Gastrocnemius medialis (tissue), 4 donors: Measurements from ENCODE around the gene HCRT. TPM values are rescaled to one million over a fixed set of nuclear protein-coding genes. Genes with fewer than 3 reads are reported as not detected.

Experiments used
- ATAC-seq, 2 donors: fragments of 150-250 bp; one replicate each; pipeline ENCODE4 v1.9.1; 2016
- DNase-seq, 2 donors: peaks; one replicate each; pipeline ENCODE4 v3.0.0-alpha.2; 2019
- H3K27ac ChIP-seq, 4 donors: fragments of 200-600 bp; sonication (generic); 1 replicate in 1 of 4; 2 replicates in 3 of 4; pipeline ENCODE4 v1.5.1; 2016 to 2018; ENCODE audit warnings: mild to moderate bottlenecking in 2 of 4, moderate library complexity in 1 of 4
- H3K27me3 ChIP-seq, 3 donors: fragments of 200-600 bp; sonication (generic) in 2 of 3; 1 replicate in 1 of 3; 2 replicates in 2 of 3; pipeline versions ENCODE4 v1.5.1 to v1.6.0; 2016 to 2019; ENCODE audit warnings: mild to moderate bottlenecking in 1 of 3, moderate library complexity in 1 of 3
- H3K36me3 ChIP-seq, 2 donors: fragments of 200-600 bp; sonication (generic) in 1 of 2; one replicate each; pipeline ENCODE4 v1.5.1; 2017 to 2018
- H3K4me1 ChIP-seq, 2 donors: fragments of 200-600 bp; sonication (generic) in 1 of 2; one replicate each; pipeline ENCODE4 v1.5.1; 2016 to 2017; ENCODE audit warnings: mild to moderate bottlenecking in 2 of 2
- H3K4me3 ChIP-seq, 4 donors: fragments of 200-600 bp; sonication (generic) in 3 of 4; 1 replicate in 1 of 4; 2 replicates in 3 of 4; pipeline ENCODE4 v1.5.1; 2016 to 2019; ENCODE audit warnings: mild to moderate bottlenecking in 2 of 4
- H3K9me3 ChIP-seq, 3 donors: fragments of 200-600 bp; sonication (generic) in 2 of 3; 1 replicate in 1 of 3; 2 replicates in 2 of 3; pipeline ENCODE4 v1.5.1; 2016 to 2019
- POLR2A ChIP-seq, 2 donors: fragments of 450-650 bp; IDR thresholded peaks; one replicate each; pipeline ENCODE4 v1.6.1; 2017; ENCODE audit warnings: antibody characterized with exemption in 2 of 2, mild to moderate bottlenecking in 2 of 2, moderate library complexity in 2 of 2
- in situ Hi-C, 4 donors: fragments of 200-750 bp; cut with MboI; loops; one replicate each; pipeline versions ENCODE4 v1.15.0 to v1.8.0; 2017; ENCODE audit warnings: low sequenced_read_pairs in 4 of 4
- intact Hi-C: fragments of 100-400 bp; cut with DNase I; formaldehyde crosslinking; loops from one replicate; pipeline ENCODE4 v1.15.1; 2023; ENCODE audit warnings: low total_unique reads
- total RNA-seq, 4 donors: library from RNA; depleted of rRNA; stranded (reverse); fragments of >200 nt; gene quantifications; one replicate each; pipeline versions ENCODE4 v1.1.0 to v1.2.3, GENCODE V29; 2016
- TF ChIP-seq, protein P1 (sequence below), 5 experiments: fragments of 450-650 bp in 3 of 5; fragments of 200-600 bp in 2 of 5; sonication (generic) in 2 of 5; IDR thresholded peaks in 4 of 5; conservative IDR thresholded peaks in 1 of 5; 1 replicate in 4 of 5; 2 replicates in 1 of 5; pipeline ENCODE4 v1.5.1; 2016 to 2019; ENCODE audit warnings: antibody characterized with exemption in 5 of 5, mild to moderate bottlenecking in 3 of 5, moderate library complexity in 3 of 5

Gene HCRT
- total RNA-seq, 4 donors from 2014 or later = not detected

DNA sequence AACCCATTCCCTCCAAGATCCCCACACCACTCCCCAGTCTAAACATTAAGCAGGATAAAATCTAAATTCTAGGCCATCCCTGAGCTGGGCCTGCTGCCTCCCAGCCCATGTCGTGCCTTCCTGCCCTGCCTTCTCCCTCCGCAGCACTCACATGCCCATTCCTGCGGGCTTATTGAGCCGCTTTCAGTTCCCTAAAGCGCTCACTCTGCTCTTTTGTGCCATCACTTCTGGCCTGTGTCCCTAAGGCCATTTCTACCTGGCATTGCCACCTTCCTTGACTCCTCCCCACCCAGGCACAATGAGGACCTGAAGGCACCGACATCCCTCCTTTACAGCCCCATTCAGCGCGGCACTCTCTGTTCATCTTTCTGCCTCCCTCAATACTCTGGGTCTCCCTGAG lies 17.4 kb downstream of the HCRT start:
- intact Hi-C loops (no loop called here), in situ Hi-C loops (no loop called here)
- ATAC-seq (no peak), DNase-seq (no peak)
- H3K9me3 ChIP-seq = no peaks in the 10 kb centered on the region
- no peaks in the 10 kb centered on the region for H3K36me3 ChIP-seq
- H3K27ac ChIP-seq = no peak overlapping the region
- H3K4me3 ChIP-seq = no peak overlapping the region
- TF ChIP-seq POLR2A (IDR thresholded peaks at IDR 0.05) = no peak
- TF ChIP-seq, protein P1, sequence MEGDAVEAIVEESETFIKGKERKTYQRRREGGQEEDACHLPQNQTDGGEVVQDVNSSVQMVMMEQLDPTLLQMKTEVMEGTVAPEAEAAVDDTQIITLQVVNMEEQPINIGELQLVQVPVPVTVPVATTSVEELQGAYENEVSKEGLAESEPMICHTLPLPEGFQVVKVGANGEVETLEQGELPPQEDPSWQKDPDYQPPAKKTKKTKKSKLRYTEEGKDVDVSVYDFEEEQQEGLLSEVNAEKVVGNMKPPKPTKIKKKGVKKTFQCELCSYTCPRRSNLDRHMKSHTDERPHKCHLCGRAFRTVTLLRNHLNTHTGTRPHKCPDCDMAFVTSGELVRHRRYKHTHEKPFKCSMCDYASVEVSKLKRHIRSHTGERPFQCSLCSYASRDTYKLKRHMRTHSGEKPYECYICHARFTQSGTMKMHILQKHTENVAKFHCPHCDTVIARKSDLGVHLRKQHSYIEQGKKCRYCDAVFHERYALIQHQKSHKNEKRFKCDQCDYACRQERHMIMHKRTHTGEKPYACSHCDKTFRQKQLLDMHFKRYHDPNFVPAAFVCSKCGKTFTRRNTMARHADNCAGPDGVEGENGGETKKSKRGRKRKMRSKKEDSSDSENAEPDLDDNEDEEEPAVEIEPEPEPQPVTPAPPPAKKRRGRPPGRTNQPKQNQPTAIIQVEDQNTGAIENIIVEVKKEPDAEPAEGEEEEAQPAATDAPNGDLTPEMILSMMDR (IDR thresholded peaks at IDR 0.05 in 4 of 5, conservative IDR thresholded peaks at IDR 0.05 in 1 of 5) = no peak
- no peaks in the 10 kb centered on the region for H3K4me1 ChIP-seq
- H3K27me3 ChIP-seq = no peaks in the 10 kb centered on the region

DNA sequence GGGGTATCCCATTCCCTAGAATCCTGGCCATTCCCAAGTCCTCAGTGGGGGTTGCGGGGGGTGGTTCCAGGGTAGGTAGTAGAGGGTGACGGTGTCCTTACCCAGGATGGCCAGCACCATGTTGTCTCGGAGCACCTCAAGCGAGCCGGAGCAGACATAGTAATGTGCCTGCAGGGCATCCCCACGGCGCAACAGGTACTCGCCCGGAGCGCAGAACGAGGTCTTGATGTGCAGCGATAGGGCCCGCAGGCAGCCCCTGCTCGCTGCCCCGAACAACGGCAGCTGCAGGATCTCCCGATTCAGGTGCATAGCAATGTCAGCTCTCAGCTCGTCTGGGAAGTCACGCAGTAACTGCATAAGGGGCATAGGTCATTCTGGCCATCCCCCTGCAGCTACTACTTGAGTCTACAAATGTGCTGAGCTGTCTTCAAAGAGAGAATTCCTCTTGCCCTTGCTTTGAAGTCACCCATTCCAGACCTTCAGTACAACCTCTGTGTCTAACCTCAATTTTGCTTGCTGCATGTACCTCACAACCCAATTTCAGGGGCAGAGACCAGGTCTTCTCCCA lies 19.0 kb downstream of the HCRT start:
- no peaks in the 10 kb centered on the region for H3K9me3 ChIP-seq
- H3K36me3 ChIP-seq = no peaks in the 10 kb centered on the region
- no peak overlapping the region for H3K27ac ChIP-seq
- intact Hi-C loops (no loop called here), in situ Hi-C loops (no loop called here)
- H3K4me3 ChIP-seq = no peak overlapping the region
- H3K4me1 ChIP-seq = no peaks in the 10 kb centered on the region
- TF ChIP-seq, protein P1 (IDR thresholded peaks at IDR 0.05 in 4 of 5, conservative IDR thresholded peaks at IDR 0.05 in 1 of 5) = no peak
- TF ChIP-seq POLR2A (IDR thresholded peaks at IDR 0.05) = no peak
- DNase-seq = no peak
- no peaks in the 10 kb centered on the region for H3K27me3 ChIP-seq
- ATAC-seq = no peak

DNA sequence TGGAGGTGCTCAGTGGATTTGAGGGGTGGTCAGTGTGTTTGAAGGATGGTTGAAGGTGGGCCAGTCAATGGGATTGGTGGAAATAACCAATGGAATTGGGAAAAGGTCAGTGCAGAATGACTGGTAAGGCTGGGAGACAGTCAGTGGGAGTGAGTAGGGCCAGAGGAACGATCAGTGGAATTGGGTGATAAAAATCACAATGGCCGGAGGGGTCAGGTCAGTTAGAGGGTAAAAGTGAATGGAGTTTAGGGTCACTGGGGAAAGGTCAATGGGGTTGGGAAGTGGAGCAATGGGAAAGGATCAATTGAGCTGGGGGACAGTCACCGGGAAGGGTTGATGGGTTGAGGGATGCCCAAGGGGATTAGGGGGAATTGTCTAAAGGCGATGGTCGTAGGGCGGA lies 19.5 kb downstream of the HCRT start:
- H3K27me3 ChIP-seq = no peaks in the 10 kb centered on the region
- no peaks in the 10 kb centered on the region for H3K9me3 ChIP-seq
- no peaks in the 10 kb centered on the region for H3K36me3 ChIP-seq
- intact Hi-C loops (no loop called here), in situ Hi-C loops (no loop called here)
- no peak for DNase-seq
- no peaks in the 10 kb centered on the region for H3K4me1 ChIP-seq
- TF ChIP-seq POLR2A (IDR thresholded peaks at IDR 0.05) = no peak
- TF ChIP-seq, protein P1 (IDR thresholded peaks at IDR 0.05 in 4 of 5, conservative IDR thresholded peaks at IDR 0.05 in 1 of 5) = no peak
- no peak for ATAC-seq
- H3K27ac ChIP-seq = no peak overlapping the region
- H3K4me3 ChIP-seq = no peak overlapping the region

DNA sequence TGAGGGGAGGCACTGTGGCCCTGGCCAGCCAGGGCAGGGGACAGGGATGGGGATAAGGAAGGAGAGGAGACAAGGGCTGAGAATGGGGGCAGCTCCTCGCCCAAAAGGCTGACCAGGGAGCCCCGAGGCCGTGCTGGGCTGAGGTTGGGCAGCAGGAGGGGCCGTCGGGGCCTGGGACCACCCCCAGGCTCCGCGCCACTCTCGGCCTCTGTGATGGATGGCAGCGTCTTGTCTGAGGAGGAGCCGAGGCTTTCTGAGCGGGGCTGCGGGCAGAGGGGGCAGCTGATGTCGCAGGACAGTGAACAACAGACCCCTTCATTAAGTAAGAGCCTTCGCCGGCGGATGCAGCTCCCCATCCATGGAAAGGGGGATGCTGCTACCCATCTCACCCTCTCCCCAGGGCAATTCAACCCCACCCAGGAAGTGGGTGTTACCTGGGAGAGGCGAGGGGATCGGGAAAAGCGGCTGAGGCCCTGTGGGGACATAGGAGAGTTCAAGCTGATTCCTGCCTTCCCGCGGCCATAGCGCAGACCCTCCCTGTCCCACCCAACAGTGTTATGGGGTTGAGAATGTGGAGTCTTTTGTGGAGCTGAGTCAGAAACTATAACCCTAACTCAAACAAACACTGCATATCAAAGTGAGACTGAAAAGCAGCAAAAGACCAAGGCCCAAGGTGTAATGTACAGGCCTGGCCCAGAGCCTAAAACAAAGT lies 21.4 kb downstream of the HCRT start:
- no peaks in the 10 kb centered on the region for H3K9me3 ChIP-seq
- H3K27ac ChIP-seq = no peak overlapping the region
- no peak overlapping the region for H3K4me3 ChIP-seq
- in situ Hi-C loops (no loop called here), intact Hi-C loops (no loop called here)
- TF ChIP-seq, protein P1 (IDR thresholded peaks at IDR 0.05 in 4 of 5, conservative IDR thresholded peaks at IDR 0.05 in 1 of 5) = no peak
- no peak for TF ChIP-seq POLR2A (IDR thresholded peaks at IDR 0.05)
- no peak for ATAC-seq
- H3K4me1 ChIP-seq = no peaks in the 10 kb centered on the region
- H3K36me3 ChIP-seq = no peaks in the 10 kb centered on the region
- H3K27me3 ChIP-seq = no peaks in the 10 kb centered on the region
- DNase-seq = no peak
